Esophagus mucosa (tissue), 1 donor: ENCODE data around the gene PTRHD1. TPM values are rescaled to one million over a fixed set of nuclear protein-coding genes. Genes with fewer than 3 reads are reported as not detected.

Source experiments
- ATAC-seq: fragments of 200-7000 bp; cut with Tn5 transposase; one replicate; pipeline ENCODE4 v1.9.1; 2020
- total RNA-seq: library from RNA; stranded (reverse); gene quantifications from one replicate; pipeline ENCODE4 v1.2.4, GENCODE V29; 2023
- donor health status: DM: yes; HTN: yes; CAD: no.

PTRHD1 gene
- total RNA-seq, 1 donor from 2014 or later, result 34.9 TPM

- no peak for ATAC-seq
Observed at GRCh38 chr2:24830351-24830750, 37.2 kb upstream of the PTRHD1 start.

GRCh38 chr2:24828238-24828996, 35.2 kb upstream of the PTRHD1 start:
- ATAC-seq, result no peak

GRCh38 chr2:24827321-24828237, 34.4 kb upstream of the PTRHD1 start:
- ATAC-seq, result peak; percentile 84

DNA sequence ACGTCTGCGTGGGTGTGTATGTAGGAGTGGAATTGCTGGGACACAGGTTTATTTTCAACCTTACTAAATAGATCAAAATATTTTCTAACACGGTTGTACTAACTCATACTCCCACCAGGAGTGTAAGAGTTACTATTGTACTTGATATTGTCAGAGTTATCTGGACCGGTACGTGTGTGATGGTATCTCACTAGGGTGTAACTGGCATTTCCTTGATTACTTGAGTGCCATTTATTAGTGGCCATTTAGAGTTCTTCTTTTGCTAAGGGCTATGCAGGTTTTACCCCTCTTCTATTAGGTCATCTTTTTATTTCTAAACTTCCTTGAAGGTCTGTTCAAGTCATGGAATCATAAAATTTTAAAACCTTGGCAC, 33.6 kb upstream of the PTRHD1 start:
- ATAC-seq, result no peak

- no peak for ATAC-seq
Observed at GRCh38 chr2:24825883-24826772, 32.9 kb upstream of the PTRHD1 start.

- no peak for ATAC-seq
Observed at GRCh38 chr2:24824966-24825882, 32.0 kb upstream of the PTRHD1 start.

DNA sequence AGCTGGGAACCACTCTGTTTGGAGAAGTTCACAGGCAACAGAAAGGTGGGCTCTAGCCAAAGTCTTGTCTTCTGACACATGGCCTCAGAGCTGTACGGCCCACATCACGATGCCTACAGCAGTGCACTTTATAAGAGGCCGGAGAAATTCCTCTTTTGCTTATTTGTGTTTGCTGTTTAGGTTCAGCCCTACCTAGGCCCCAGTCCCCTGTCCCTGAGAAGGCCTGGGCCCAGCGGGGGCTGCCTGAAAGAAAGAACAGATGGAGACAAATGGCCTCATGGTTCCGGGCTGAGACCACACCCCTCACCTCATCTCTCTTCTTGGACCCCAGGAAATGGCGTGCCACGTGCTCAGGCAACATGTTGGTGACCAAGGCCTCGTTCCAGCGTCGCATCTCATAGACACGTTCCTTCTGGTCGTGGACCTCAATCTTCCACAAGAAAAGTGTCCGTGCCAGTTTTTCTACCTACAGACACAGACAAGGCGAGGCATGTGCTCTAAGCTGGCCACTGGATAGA, 30.9 kb upstream of the PTRHD1 start:
- ATAC-seq, result peak; percentile 27

DNA sequence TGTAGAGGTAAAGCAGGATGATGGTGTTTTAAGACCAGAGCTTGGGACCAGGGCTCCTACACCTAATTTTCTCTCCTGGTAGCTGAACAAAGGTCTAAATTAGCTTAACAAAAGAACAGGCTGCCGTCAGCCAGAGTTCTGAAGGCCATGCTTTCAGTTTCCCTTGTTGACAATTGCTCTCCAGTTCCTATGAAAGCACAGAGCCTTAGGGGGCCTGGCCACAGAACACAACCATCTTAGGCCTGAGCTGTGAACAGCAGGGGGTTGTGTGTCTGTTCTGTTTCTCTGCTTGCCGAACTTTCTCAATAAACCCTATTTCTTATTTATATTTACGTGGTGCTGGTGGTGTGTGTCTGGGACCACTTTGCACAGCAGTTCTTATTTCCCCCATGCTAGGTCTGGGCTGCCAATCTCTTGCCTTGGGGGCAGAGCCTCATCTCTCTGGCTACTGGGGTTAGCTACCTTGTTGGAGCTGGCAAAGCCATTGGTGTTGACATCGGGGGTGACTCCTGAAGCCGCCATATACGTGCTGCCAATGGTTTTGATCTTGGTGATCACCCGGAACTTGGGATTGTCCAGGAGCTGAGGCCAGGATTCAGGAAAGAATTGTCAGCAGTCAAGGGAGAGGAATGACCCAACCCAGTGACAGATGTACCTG, 29.0 kb upstream of the PTRHD1 start:
- ATAC-seq, result no peak

- ATAC-seq, result no peak
Observed at GRCh38 chr2:24821433-24821891, 28.3 kb upstream of the PTRHD1 start.

- no peak for ATAC-seq
Observed at GRCh38 chr2:24820598-24821432, 27.6 kb upstream of the PTRHD1 start.

DNA sequence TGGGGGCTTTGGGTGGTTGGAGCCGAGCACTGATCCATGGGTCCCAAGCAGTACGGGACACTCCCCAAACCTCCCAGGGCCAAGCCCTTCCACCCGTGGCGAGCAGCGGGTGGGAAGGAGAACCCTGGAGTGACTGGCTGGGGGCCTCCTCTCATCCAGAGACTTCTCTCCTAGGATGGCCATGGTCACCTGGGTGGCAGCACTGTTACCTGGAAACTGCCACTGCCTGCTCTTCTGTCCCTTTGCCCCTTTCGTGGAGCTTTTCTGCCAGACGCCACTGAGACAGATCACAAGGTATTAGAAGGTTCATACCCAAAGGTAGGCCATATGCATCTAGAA, 27.0 kb upstream of the PTRHD1 start:
- no peak for ATAC-seq

DNA sequence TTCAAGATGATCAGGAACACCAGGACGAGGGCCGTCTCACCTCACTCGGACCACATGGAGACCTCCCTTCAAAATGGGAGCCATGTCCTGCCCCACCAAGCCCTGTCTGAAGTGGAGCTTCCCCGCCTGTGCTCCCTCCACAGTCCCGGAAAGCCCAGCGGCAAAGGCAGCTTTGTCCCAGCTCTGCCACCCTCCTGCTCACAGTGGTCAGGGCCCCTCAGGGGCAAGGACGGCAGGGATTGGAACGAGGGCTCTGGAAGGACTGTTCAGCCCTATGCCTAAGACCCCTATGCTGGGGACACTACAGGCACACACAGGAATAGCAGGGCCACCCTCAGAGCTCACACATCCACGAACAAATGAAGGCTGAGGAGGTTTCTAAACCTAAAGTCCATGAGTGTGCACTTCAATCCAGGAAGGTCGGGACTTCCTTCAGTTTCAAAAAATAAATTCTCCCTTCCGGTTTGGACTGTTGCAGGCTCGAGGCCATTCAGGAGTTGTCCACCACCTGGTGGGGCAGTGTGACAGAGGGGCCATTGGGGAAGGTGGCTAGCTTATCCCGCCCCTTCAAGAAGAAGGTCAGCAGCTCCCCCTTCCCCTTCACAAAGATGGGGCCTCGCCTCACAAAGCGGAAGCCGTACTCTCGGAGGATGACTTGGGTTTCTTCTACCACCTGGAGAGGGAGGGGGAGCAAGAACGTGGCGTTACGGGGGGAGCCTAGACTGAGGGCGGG, 26.4 kb upstream of the PTRHD1 start:
- no peak for ATAC-seq

DNA sequence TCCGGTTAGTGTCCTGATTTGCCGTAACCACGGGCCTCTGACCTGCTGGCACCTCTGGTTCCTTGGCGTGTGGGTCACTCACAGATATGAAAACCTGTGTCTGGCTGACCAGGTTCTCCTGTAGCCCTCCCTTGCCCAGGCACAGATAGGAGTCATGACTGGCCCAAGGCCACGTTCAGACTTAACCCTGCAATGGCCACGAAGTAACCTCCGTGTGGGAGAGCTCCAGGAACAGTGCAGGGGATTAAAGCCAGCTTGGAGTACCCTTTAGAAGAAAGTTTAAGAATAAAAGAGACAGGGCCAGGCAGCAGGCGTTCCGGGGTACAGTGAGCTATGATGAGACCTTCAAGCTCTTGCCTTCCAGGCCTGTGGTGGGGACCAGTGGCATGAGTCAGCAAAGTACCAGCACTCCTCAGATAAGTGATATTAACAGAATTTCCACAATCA, 25.6 kb upstream of the PTRHD1 start:
- ATAC-seq, result no peak

DNA sequence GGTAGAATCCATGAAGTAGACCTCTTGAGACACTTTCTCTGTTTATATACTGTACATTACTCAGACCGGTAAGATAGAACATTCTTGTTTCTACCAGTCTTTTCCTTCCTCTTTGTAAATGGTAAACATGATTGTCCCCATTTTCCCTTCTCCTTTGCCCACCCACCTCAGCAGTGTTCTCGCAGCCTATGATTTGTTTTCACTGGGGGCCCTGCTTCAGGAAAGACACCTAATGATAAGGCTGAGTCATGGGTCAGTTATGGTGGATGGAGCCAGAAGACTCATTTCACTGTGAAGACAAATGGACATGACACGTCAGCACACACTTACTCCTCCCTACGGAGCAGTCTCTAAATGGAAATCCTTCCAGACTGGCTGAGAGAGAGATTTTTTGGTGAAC, 23.7 kb upstream of the PTRHD1 start:
- no peak for ATAC-seq

DNA sequence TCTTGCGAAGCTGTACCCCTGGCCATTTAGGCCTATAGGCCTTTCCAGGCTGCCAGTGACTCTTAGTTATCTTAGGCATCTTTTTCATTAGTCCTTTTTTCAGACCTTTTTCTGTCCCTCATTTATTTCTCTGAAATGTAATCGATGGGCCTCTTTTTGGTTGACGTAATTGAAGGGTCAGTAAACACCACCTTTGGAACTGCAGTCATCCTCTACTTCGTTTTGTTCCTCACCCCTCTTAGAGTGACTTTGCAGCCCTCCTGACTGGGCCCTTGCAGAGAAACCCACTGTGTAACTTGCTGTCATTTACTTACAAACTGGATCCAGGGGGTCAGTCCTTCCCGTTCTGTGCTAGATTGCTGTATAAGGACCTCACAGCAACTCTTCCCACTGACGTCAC, 23.2 kb upstream of the PTRHD1 start:
- ATAC-seq, result no peak

GRCh38 chr2:24815171-24815570, 22.0 kb upstream of the PTRHD1 start:
- no peak for ATAC-seq

DNA sequence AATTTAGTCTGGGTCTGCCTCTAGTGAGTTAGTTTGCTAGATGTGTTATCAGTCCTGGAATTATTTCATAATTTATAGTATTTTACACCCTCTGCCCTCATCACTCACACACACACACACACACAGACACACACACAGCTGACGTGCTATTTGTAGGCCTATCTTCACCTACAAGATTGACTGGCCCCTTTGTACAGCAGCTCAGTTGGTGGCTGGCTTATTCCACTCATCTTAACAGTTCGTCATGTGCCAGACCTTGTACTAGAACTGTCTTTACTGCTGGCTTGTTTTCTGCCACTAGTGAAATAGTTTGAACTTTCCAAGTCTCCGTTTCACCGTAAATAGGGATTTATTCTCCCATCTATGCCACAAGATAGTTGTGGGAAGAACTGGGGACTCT, 21.3 kb upstream of the PTRHD1 start:
- no peak for ATAC-seq

DNA sequence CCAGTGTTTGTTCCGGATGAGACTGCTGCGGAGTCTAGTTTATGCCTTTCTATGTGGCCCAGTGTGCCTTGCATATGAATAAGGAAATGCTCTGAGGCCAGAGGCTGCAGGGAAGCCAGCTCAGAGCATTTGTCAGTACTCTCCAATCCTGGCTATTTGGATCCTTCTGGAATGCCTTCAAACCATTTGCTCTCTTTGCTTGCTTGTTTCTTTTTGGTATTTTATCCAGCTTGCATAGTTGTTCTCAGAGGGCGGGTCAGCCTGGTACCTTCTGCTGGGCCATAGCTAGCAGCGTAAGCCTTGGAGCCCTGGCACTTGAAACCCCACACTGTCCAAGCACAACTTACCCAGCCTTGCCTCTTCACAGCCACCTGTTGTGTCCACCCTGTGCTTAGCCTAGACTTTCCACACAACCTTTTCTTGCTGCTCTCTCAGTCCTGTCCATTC, 20.5 kb upstream of the PTRHD1 start:
- no peak for ATAC-seq
